ENCODE results near the gene VASH2.

The VASH2 gene

GRCh38 chr1:212946872-212947271, 3.5 kb upstream of the VASH2 start:
- no peak for TF ChIP-seq CTCF (IDR thresholded peaks at IDR 0.05)

GRCh38 chr1:212949771-212950170, 570 bp upstream of the VASH2 start:
- TF ChIP-seq CTCF (IDR thresholded peaks at IDR 0.05): no peak

GRCh38 chr1:212951126-212951946, 995 bp downstream of the VASH2 start:
- no peak for TF ChIP-seq CTCF (IDR thresholded peaks at IDR 0.05)

GRCh38 chr1:212951947-212952640, 1.8 kb downstream of the VASH2 start:
- no peak for TF ChIP-seq CTCF (IDR thresholded peaks at IDR 0.05)

- TF ChIP-seq CTCF (IDR thresholded peaks at IDR 0.05): no peak
Observed at GRCh38 chr1:212952641-212952976, 2.3 kb downstream of the VASH2 start.

GRCh38 chr1:212953321-212953720, 3.0 kb downstream of the VASH2 start:
- TF ChIP-seq CTCF (IDR thresholded peaks at IDR 0.05): no peak

- TF ChIP-seq CTCF (IDR thresholded peaks at IDR 0.05): no peak
Observed at GRCh38 chr1:212954514-212954913, 4.2 kb downstream of the VASH2 start.

Measured in LNCAP (cell line).